EL (cell line): ENCODE measurements around the gene PLA2G4F.

Source experiments
- DNase-seq: peaks from one replicate; pipeline ENCODE4 v3.0.0-alpha.2; 2016

Gene PLA2G4F

DNA sequence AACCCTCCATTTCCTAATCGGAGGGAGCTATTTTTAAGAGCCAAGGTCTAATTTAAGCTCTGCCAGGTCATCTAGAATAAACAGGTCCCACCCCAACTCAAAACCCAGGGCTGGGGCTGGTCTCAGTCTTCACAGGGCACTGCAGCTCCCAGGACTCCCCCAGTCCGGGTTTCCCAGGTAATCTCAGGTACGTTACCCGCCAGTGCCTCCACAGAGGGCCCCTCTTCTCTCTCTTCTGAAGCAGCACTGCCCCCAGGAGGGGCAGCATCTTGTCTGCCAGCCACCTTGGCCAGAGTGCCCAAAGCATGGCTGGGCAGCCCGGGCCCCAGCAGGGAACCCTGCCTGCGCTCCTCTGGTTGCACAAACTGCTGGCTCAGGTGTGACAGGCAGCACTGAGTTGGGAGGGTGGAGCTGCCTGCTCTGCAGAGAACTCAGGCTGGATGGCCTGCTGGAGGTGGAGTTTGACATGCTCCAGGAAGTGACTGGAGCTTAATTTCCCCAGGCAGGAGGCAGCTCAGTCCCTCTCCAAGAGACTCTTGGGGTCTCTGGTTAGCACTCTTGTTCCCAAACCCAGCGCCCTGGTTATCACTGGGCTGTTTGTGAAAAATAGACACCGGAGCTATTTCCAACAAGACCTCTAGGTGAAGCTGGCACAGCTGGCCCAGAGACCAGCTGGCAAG lies at the start of gene PLA2G4F:
PLA2G4F (minus strand) TSS at position 394 of the 680 bp plus-strand sequence; CDS start at position 307, 87 bp downstream.
- no peak for DNase-seq

GRCh38 chr15:42203891-42204290 lies 47.5 kb upstream of the PLA2G4F start:
- DNase-seq, result peak; percentile 10

- no peak for DNase-seq
Measured at GRCh38 chr15:42202653-42203052, 46.2 kb upstream of the PLA2G4F start.

DNA sequence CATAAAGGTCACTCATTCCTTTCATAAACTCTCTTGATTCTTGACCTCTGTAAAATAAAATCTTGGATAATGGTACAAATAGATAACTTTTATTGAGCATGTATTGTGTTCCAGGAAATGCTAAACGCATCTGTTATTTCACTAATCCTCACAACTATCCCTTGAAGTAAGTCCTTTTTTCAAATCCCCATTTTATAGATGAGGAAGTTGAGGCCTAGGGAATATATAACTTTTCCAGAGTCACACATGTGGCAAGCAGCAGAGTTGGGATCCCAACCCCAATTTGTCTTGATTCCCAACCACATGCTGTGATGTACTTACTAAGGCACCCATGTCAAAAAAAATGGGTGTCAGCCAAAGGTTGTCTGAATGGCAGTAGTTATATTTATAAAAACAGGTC lies 45.4 kb upstream of the PLA2G4F start:
- no peak for DNase-seq

DNA sequence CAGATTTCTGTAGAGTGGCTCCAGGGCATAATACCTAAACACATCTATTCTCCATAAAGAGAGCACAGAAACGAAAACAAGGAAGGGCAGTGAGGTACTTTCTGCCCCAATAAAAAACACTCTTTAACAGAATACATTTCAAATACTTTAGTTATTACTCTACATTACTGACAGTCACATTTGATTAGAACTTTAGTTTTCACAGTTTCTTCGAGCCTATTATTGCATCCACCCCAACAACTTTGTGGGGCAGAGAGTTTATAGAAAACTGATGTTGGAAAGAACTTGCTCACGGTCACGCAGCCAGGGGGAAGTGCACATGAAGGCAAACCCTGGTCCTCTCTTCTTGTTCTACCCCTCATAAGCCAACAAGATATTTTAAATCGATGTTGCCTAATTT lies 42.7 kb upstream of the PLA2G4F start:
- peak; percentile 9 for DNase-seq

- no peak for DNase-seq
Measured at GRCh38 chr15:42198516-42198915, 42.1 kb upstream of the PLA2G4F start.

- peak; percentile 79 for DNase-seq
Measured at GRCh38 chr15:42194513-42194912, 38.1 kb upstream of the PLA2G4F start.

DNA sequence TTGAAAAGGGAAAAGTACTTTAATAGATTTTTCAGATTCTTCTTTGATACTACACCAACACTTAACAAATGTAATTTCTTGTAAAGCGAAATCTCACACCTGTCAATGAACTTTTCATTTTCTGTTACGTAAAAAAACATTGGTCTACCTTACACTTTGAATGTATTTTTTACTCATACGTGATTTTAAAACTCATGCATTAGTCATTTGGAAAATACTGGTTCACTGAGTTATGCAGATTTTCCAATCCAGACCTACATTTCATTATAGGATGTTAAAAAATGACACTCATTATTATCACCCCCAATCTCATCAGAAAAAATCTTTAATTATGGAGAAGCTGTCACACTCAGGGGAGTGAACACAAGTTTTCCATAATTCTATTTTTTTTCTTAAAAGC lies 36.9 kb upstream of the PLA2G4F start:
- no peak for DNase-seq

DNA sequence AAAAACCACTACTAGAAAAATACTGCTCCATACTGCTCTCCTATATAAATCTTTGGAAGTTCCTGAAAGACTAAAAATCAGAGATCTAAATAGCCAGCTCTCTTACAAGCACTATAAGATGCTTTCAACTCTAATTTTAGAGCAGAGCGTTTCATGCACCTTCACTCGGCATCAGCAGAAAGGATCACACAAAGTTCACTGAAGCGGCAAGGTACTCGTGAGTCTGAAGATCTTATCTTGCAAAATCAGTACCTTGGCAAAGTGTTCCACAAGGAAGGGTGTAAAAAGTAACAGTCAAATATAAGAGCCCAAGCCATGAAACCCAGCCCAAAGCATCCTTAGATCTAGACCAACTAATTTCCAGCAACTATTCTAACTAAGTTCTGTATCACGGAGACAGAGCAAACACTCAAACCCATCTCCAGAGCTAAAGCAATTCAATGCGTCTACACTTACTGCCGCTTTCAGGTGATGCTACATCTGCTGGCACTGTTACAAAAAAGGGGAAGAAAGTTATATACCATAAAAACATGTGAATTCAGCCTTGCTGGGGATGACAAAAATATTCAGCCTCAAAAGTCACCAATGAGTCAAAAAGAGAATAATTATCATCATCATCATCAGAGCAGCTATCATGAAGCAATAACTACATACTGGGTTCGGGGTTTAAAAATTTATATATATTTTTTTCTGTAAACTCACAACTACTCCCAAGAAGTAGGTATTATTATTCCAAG lies 35.3 kb upstream of the PLA2G4F start:
- DNase-seq, result no peak

- DNase-seq, result no peak
Measured at GRCh38 chr15:42190370-42190769, 33.9 kb upstream of the PLA2G4F start.

DNA sequence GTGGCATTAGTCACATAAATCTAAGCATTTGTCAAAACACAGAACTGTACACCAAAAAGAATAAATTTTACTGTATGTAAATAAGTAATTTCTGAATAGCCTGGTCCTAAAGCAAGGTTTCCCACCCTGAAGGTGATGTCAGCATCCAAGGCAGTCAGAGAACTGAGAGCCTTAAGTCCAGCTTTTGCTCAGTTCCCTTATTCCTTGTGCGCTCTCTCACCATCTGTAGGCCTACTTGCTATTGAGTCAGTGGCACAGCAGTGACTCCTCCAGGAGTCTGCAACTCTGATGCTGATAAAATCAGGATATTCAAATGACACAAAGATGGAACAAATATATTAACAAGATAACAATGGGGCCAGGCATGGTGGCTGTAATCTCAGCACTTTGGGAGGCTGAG lies 29.4 kb upstream of the PLA2G4F start:
- DNase-seq, result no peak

- no peak for DNase-seq
Measured at GRCh38 chr15:42184736-42185135, 28.3 kb upstream of the PLA2G4F start.

GRCh38 chr15:42184296-42184695 lies 27.9 kb upstream of the PLA2G4F start:
- no peak for DNase-seq

- DNase-seq, result no peak
Measured at GRCh38 chr15:42182961-42183360, 26.5 kb upstream of the PLA2G4F start.

GRCh38 chr15:42182328-42182886 lies 26.0 kb upstream of the PLA2G4F start:
- no peak for DNase-seq

- no peak for DNase-seq
Measured at GRCh38 chr15:42178056-42178455, 21.6 kb upstream of the PLA2G4F start.

DNA sequence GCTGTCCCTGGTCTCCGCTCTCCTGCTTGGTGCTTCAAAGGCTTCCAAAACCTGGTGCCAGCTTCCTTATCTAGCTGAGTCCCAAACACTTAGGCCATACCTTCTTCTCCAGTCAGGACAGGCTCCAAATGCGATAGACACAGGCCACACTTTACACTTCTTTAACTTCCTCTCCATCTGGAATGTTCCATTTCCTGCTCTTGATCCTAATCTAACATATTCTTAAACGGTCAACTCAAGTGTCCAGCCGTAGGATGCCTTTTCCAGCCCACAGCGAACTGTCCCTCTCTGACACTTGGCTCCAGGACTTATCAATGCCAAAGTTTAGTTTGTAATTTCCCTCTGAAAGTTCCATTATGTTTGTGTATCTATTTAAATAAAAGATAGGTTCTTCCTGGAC lies 19.2 kb upstream of the PLA2G4F start:
- DNase-seq, result no peak

DNA sequence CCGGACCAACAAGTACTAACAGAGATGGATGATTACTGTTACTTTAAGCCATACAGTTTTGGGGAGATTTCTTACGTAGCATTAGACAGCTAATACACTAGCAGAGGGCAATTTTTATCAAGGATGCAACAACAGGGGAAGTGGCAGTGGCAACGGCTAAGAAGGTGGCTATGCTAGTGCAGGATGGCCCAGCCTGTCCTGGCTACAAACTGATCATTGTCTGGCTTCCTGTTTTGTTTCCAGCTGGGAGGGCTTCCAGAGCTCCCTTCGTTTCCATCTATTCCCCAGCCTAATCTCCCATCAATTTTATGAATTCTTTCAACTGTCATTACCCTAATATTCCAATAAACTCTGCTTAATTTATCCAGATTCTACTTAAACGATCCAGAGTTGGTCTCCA lies 16.0 kb upstream of the PLA2G4F start:
- DNase-seq, result no peak

DNA sequence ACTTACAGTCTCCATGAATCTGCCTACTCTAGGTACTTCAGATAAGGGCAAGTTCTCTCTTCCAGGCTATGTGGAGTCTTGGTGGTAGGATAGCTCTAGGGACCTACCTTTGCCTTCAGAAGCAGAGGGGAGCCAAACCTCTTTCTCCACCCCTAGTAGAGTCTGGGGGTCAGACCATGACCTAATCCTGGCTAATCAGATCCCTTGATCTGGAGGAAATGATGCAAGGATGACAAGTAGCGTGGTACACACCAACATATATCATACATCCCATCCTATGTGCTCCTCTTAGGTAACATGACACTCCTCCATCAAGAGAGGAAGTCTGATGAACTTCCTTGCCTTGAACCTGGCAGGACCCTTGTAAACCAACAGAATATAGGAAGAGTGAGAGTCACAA lies 15.4 kb upstream of the PLA2G4F start:
- no peak for DNase-seq

GRCh38 chr15:42171122-42171521 lies 14.7 kb upstream of the PLA2G4F start:
- no peak for DNase-seq

DNA sequence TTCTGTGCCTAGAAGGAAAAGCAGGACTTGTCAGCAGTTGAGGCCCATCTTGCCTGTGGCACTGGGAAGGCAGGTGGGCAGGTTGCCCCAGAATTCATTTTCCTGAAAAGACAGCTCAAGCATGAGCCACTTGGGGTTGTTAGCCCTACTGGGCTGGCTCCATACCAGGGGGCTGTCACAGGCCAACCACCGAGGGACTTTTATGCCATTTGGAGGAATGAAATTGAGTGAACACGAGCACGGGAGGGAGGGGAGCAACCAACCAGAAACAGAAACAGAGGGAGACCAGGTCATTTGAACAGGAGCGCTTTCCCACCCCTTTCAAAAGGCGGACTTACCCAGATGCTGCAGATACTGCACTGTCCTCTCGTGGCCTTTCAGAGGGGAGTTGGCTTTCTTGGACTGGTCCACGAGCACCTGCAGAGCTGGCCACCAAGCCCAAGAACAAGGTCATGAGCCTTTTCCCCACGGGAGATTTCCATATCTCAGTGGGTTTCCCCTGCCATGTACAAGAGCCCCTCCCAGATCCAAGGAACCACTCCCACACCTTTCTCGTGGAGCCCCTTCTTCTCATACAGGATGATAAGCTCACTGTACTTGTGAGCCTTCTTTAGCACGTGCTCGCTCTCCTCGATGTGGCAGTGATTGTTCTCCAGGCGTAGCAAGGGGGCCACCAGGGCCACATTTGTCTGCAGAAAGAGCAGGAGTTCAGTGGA lies 9.9 kb upstream of the PLA2G4F start:
- DNase-seq, result no peak

DNA sequence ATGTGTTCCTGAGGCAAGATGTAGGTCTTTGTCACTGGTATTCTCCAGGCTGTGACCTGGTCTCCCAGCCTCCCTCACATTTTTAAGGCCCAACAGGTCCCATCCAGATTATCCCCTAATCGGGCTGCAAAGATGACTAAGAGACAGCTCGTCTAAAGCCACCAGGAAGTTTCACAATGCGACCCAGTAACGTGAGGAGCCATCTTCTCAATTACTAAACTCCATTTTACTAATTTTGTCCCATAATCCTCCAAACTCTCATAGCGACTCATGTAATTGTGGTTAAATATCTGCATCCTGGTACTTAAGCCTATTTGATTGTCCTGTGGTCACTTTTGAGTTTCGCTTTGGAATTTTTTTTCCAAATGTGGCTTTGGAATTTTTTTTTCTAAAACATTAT lies 8.7 kb upstream of the PLA2G4F start:
- DNase-seq, result peak; percentile 23

DNA sequence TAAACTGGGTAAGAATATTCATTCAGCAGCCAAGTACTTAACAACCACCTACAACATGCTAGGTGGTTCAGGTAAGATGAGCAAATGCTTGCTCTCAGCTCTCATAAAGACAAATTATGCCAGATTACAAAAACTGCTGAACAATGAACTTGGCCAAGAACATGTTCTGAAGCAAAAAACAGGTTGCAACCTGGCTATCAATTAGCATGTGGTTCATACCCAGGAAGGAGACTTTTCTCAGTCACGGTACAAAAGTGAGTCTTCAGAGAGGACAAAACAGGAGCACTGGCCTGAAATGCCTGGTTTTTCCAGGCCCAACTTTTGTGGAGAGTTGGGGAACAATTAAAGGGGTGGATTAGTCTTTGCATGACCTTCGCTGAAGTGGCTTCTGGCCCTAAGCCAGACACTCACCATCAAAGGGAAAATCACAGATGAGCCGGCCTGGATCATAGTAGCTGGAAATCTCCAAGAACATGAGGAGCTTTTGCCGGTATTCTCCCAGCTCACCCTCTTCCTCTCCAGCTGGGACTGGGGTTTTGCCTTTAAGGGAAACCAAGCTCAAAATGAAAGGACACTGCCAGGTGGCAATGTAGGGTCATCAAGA lies 7.6 kb upstream of the PLA2G4F start:
- no peak for DNase-seq
